HG03432 (cell line): ENCODE results near the gene TRAPPC2B.

ENCODE experiments used
- ATAC-seq: cut with Tn5 transposase; IDR thresholded peaks from one replicate; pipeline ENCODE4 v1.9.1; 2021; ENCODE audit warnings: mild to moderate bottlenecking, moderate library complexity; ENCODE audit not compliant: unreplicated experiment

Gene TRAPPC2B

GRCh38 chr19:57362997-57363687, at the start of gene TRAPPC2B, which contains the start of gene ZNF547:
TSS of gene TRAPPC2B (plus strand) at chr19:57363551. CDS start at chr19:57364834, 1,283 bp downstream.
TSS of gene ZNF547 (plus strand) at chr19:57363551. CDS start at chr19:57368556, 5,005 bp downstream.
- peak; percentile 94 for ATAC-seq

DNA sequence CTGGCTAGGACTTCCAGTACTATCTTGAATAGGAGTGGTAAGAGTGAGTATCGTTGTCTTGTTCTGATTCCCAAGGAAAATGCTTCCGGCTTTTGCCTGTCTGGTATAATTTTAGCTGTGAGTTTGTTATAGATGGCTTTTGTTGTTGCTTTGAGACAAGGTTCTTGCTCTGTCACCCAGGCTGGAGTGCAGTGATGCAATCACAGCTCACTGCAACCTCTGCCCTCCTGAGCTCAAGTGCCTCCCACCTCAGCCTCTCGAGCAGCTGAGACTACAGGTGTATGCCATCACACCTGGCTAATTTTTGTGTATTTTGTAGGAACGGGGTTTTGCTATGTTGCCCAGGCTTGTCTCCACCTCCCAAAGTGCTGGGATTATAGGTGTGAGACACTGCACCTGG, 49.2 kb upstream of the TRAPPC2B start:
- ATAC-seq, result no peak

GRCh38 chr19:57317503-57317902, 45.8 kb upstream of the TRAPPC2B start:
- ATAC-seq, result no peak

- ATAC-seq, result no peak
These were observed 43.5 kb upstream of the TRAPPC2B start for GRCh38 chr19:57319869-57320179.

DNA sequence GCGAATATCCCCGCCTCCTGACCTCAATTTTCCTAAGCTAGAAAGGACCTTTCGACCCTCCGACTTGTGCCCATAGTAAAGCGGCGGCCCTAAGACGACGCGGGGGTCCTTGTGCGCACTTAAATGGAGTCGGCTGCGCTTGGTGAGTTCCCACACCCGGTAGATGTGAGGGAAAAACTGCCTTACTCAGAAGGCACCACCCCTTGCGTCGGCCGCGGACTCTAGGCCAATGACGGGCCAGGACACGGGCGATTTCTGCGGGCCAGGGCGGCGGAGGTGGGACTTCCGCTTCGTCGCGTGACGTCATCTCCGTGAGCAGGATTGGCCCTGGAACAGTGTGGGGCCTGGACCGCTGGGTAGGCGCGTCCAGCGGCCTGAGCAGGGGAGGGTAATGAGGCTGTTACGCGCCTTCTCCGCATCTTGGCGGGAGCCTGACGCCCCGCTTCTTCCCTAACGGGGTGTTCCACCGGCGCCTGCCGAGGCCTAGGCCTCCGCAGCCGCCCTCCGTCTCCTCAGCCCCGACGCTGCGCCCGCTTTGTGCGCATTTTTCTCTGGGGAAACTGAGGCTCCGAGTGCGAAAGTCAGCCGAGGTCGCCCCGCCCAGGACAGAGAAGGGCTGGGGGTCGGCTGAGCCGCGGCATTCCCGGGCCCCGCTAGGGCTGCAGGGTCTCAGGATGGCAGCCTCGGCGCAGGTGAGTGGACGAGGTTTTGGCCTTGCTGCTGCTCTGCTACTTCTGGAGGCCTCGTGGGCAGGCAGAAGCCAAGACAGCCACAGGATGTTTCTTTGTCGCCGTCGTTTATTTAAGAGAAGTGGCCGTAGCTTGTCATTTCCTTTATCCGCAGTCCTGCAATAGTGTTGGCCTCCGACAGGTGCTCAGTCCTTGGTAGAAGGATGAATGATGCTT, 42.9 kb upstream of the TRAPPC2B start, which contains the start of gene ZNF543:
TSS of gene ZNF543 (plus strand) at position 293 of the 905 bp plus-strand sequence. CDS start at position 675, 382 bp downstream.
- ATAC-seq, result peak; percentile 95

DNA sequence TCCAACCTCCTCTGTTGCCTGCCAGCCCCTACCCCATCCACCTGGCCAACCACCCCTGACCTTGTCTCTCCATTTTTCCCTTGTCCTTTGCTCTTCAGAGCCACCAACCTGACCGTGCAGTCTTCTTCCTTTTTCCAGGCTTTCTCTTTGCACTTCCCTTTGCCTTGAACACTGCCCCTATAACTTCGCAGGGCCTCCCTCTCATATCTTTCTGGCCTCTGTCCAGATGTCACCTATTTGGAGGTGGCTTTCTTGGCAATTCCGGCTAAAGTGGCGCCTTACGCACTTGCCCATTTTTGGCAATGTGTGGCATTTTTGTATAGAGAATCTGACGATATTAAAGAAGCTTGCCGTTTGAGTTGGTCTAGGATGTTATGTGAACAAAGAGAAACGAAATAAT, 42.2 kb upstream of the TRAPPC2B start:
- no peak for ATAC-seq

GRCh38 chr19:57321751-57322150, 41.6 kb upstream of the TRAPPC2B start:
- ATAC-seq, result no peak

- ATAC-seq, result no peak
These were observed 38.4 kb upstream of the TRAPPC2B start for GRCh38 chr19:57324992-57325391.

DNA sequence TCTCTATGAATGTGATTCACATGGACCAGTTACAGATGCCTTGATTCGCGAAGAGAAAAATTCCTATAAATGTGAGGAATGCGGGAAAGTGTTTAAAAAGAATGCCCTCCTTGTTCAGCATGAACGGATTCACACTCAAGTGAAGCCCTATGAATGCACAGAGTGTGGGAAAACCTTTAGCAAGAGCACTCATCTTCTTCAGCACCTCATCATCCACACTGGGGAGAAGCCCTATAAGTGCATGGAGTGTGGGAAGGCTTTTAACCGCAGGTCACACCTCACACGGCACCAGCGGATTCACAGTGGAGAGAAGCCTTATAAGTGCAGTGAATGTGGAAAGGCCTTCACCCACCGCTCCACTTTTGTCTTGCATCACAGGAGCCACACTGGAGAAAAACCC, 35.4 kb upstream of the TRAPPC2B start:
- no peak for ATAC-seq

DNA sequence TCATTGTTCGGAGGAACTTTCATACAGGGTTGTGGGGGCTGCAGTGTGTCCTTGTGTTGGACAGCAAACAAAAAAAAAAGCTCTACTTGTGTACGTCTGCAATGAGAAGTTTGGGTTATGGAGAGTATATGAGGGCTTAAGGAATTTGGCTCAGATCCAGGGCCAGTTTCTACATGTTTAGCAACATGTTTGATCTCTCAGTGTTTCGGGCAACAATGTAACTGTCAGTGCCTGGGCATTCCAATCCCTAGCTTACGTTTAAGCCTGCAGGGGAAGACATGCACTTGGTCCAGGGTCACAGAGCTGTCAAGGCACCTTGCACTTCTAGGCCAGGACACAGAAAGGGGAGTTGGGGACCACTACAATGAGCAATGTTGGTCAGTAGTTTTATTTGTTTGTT, 29.2 kb upstream of the TRAPPC2B start:
- no peak for ATAC-seq

- no peak for ATAC-seq
These were observed 24.5 kb upstream of the TRAPPC2B start for GRCh38 chr19:57338877-57339276.

DNA sequence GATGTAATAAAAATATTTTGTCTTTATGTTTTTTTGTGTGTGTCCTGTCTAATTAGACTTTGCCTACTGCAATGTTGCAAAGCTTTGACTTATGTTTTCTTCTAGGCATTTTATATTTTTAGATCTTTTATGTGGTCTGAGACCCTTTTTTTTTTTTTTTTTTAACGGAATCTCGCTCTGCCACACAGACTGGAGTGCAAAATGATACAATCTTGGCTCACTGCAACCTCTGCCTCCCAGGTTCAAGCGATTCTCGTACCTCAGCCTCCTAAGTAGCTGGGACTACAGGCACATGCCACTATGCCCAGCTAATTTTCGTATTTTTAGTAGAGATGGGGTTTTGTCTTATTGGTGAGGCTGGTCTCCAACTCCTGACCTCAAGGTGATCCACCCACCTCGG, 20.8 kb upstream of the TRAPPC2B start:
- ATAC-seq, result no peak

DNA sequence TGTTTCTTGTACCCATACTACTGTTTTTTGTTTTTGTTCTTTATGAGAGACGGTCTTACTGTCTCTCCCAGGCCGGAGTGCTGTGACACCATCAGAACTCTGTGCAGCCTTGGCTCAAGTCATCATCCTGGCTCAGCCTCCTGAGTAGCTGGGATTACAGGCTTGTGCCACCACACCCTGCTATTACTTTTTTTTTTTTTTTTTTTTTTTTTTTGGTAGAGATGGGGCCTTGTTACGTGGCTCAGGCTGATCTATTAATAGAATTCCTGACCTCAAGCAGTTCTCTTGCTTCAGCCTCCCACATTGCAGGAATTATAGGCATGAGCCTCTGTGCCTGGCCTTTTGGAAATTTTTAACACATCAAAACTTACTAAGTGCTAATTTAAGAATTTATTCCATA, 15.2 kb upstream of the TRAPPC2B start:
- no peak for ATAC-seq

GRCh38 chr19:57350877-57351805, 12.2 kb upstream of the TRAPPC2B start, which contains the start of gene ZNF304:
TSS of gene ZNF304 (plus strand) at chr19:57351271. CDS start at chr19:57351665, 394 bp downstream.
- ATAC-seq, result peak; percentile 96

DNA sequence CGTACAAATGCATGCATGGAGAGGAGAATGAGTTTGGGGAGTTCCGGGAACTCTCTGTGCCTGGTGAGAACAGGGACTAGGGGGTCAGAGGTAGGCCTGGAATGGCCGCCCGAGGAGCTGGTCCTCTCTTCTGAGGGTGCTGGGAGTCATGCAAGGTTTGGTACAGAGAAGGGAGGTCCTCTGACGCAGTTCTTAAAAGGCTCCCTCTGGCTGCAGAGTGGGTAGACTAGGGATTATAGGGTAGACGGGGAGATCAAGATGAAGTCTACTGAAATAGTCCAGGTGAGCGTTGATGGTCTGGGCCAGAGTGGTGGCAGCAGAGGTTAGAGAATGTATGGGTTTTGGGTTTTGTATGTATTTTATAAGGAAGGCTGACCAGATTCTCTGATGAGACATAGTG, 11.5 kb upstream of the TRAPPC2B start:
- ATAC-seq, result peak; percentile 3

- no peak for ATAC-seq
These were observed 7.4 kb upstream of the TRAPPC2B start for GRCh38 chr19:57355916-57356315.

DNA sequence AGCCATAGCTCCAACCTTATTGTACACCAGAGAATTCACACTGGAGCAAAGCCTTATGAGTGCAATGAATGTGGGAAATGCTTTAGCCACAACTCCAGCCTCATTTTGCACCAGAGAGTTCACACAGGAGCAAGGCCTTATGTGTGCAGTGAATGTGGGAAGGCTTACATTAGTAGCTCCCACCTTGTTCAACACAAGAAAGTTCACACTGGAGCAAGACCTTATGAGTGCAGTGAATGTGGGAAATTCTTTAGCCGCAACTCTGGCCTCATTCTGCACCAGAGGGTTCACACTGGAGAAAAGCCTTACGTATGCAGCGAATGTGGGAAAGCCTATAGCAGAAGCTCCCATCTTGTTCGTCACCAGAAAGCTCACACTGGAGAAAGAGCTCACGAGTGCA, 5.9 kb upstream of the TRAPPC2B start:
- no peak for ATAC-seq

DNA sequence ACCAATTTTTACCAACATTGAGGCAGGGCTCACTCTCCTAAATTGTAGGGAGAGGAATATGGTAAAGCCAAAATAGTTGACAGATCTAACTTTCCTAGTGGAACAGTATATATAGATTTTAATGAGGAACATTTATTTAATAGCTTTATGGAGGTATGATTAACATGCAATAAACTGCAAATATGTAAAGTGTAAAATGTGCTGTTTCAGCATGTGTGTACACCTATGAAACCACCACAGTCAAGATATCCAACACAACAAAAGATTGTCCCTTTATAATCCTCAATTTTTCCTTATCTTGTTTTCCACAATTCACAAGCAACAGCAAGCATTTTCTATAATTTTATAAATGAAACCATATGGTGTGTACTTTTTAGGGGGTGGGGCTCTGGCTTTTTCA, 4.1 kb upstream of the TRAPPC2B start:
- ATAC-seq, result no peak

DNA sequence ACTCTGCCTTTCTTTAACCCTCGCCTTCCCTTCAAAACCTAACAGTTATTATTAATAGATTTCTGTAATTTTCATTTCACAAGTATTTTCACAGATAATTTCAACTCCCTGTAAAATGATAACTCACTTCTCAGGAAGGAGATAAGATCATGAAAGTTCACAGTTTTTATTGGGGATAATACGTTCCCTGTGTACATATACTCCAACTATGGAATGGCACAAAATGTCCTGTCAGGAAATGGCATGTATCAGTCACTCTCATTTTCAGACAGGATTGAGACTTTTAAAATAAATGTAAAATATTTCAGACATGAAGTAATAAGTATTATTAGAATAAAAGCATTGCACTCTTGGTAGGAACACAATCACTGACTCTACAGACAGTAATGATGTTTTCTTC, 932 bp upstream of the TRAPPC2B start:
- ATAC-seq, result no peak

GRCh38 chr19:57363688-57364181, 384 bp downstream of the TRAPPC2B start:
- peak; percentile 11 for ATAC-seq

DNA sequence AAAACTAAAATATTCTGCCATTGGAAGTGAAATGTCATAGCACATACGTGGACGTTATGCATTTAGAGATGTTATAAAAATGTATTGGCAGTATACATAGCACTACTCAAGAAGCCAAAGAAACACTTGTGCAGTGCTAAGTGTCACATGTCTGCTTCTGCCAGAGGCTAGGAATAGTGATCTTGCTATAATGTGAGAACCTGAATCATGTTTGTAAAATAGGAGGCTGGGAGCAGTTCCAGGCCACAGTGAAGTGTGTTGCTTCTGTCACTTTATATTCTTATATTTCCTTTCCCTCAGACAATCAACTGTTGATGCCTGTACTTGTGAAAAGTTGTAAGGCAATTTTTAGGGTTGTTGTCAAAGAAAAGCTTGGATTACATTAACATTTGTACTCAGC, 3.4 kb downstream of the TRAPPC2B start:
- no peak for ATAC-seq
